ENCODE measurements around the gene CALHM1. TPM values are rescaled to one million over a fixed set of nuclear protein-coding genes. Genes with fewer than 3 reads are reported as not detected.

CALHM1 gene, protein sequence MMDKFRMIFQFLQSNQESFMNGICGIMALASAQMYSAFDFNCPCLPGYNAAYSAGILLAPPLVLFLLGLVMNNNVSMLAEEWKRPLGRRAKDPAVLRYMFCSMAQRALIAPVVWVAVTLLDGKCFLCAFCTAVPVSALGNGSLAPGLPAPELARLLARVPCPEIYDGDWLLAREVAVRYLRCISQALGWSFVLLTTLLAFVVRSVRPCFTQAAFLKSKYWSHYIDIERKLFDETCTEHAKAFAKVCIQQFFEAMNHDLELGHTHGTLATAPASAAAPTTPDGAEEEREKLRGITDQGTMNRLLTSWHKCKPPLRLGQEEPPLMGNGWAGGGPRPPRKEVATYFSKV
- not detected for total RNA-seq

DNA sequence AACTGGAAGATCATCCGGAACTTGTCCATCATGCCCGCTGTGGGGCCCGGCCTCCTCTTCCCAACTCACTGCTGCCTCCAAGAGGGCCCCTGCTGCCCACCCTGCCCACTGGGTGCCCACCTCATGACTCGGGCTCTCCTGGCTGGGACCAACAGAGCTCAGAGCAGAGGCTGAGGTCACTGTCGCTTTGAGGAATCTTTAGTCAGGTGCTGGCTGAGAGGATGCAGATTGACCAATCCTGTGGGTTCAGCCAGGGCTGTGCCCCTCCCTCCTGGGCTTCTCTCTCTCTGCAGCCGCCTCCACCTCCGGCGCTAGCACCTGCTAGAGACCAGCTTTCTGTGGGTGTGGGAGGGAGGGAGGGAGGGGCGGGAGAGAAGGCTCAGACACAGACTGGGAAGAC is at the start of gene CALHM1:
TSS of gene CALHM1 (minus strand) at position 181 of the 400 bp plus-strand sequence. CDS start at position 32, 149 bp downstream.

DNA sequence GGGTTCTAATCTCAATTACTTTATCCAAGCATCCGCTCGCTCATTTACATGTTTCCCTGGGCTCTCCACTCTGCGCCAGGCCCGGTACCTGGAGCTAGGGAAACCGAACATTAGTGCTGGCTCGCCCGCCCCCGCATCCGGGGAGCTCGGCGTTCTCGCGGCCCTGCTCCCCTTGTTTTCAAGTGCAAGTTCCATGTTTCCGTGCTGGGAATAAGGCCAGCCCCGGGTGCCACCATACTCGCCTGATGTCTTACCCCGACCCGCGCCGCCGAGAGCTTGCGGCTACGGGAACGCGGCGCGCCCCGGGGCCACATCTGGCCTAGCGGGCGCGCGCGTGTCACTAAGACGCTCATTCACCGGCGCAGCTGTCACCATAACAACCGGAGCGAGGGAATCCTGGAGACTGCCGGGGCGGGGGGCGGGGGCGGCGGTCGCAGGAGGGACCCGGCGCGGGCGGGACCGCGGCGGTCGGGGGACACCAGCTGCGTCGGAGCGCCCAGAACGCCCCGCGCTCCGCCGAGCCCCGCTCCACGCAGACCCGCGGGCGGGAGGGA is 34.7 kb upstream of the CALHM1 start, which contains the start of gene NEURL1:
TSS of gene NEURL1 (plus strand) at position 344 of the 554 bp plus-strand sequence. CDS start 683 bp downstream, outside the sequence.

DNA sequence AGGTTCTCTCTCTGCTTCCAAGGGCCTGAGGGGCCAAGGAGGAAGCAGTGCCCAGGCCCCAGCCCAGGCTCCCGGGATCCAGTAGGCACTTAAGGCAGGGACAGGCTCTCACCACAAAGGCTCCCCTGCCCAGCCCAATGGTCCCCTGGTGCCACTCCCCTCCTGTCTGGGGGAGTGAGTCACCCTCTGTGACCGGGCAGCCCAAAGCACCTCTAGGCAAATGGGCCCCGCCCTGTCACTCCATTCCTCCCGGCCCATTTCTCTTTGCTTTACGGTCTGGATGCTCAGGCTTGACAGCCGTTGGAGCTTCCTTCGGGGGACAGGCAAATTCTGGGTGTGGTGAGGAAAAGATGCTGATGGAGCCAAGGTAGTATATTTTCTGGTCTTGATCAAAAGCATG is 20.4 kb upstream of the CALHM1 start, which contains the start of gene CALHM3:
TSS of gene CALHM3 (minus strand) at position 106 of the 400 bp plus-strand sequence. CDS start 208 bp downstream, outside the sequence.

DNA sequence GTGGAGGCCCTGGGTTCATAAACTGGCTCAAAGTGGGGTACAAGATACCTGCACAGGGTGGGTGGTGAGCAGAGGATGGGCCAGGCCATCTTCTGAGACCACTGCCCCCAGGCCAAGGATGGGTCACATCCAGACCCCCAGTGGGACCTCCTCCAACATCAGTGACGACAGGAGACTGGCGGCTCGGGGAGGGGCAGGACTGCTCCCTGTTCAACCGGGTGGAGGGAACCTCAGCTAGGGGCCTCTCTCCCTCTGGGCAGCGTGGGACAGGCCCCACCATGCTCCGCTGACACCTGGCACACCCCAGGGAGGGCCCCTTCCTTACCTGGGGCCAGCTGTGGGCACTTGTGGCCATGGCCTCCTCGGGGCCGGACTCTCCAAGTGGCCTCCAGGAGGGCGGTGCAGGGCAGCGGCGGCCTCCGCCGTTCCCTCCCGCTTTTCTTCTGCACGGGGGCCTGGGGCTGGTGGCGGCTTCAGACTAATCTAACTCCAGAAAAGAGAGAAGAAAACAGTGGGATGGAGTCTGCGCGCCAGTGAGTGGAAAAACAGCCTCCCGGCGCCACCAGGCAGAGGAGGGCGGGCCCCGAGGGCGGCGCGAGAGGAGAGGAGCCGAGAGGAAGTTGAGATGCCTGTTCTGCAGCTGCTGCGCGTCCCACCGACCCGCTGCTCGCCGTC is 6.7 kb downstream of the CALHM1 start, which contains the start of gene CALHM2:
TSS of gene CALHM2 (minus strand) at position 540 of the 675 bp plus-strand sequence. CDS start 2,429 bp downstream, outside the sequence.

Other genes with a start within 250 kb of the CALHM1 start
- gene RPEL1, start 213.0 kb downstream of the CALHM1 start, total RNA-seq = not detected
- 102 TPM for gene INA, start 181.8 kb downstream of the CALHM1 start, total RNA-seq
- gene PCGF6, start 107.8 kb downstream of the CALHM1 start, total RNA-seq = 13.7 TPM
- gene TAF5, start 90.9 kb downstream of the CALHM1 start, total RNA-seq = 12.9 TPM
- 84.4 TPM for gene ATP5MK, start 62.4 kb downstream of the CALHM1 start, total RNA-seq
- gene PDCD11, start 62.3 kb downstream of the CALHM1 start, total RNA-seq = 33.3 TPM
- 12.4 TPM for gene CALHM2, start 6.5 kb downstream of the CALHM1 start, total RNA-seq
- gene CALHM3, start 20.3 kb upstream of the CALHM1 start, total RNA-seq = not detected
- 16.8 TPM for gene NEURL1, start 34.8 kb upstream of the CALHM1 start, total RNA-seq